ENCODE results near the gene GLRX. TPM values are rescaled to one million over a fixed set of nuclear protein-coding genes. Genes with fewer than 3 reads are reported as not detected.

The GLRX gene
- total and polyA plus RNA-seq, 10 of the 15 experiments (the other 5 are each of a cell fraction or from before 2014, with no cell fraction given): 63.0 to 366 (median 186) TPM

GRCh38 chr5:95823738-95824609, 1.4 kb upstream of the GLRX start (continued):
- TF ChIP-seq HDAC6 (IDR thresholded peaks at IDR 0.05; ENCODE audit: unreplicated experiment): no peak
- 0 out of 2 replicates have a peak, but pooled peaks have one; percentile 7 for TF ChIP-seq LARP7 (IDR thresholded peaks at IDR 0.05)
- no peak for TF ChIP-seq RCOR1 (conservative IDR thresholded peaks at IDR 0.05; ENCODE audit: low read depth, low read length)
- TF ChIP-seq ATF2 (IDR thresholded peaks at IDR 0.05; ENCODE audit: low read length): no peak
- peak; percentile 17 for TF ChIP-seq SKIL (IDR thresholded peaks at IDR 0.05; ENCODE audit: low read depth, poor library complexity, severe bottlenecking)
- TF ChIP-seq CBX5 (IDR thresholded peaks at IDR 0.05; ENCODE audit: low read depth): no peak
- TF ChIP-seq ZBTB11 (CRISPR knock-in tag; IDR thresholded peaks at IDR 0.05): no peak
- TF ChIP-seq POLR2AphosphoS5 (IDR thresholded peaks at IDR 0.05; ENCODE audit: low read length): no peak; the same call in 1 of the 2 replicates
- TF ChIP-seq HDGF (IDR thresholded peaks at IDR 0.05): peak; percentile 76
- no peak for TF ChIP-seq ZNF622 (IDR thresholded peaks at IDR 0.05)
- no peak for TF ChIP-seq SREBF2 (IDR thresholded peaks at IDR 0.05; ENCODE audit: low read length)
- TF ChIP-seq TBL1XR1 (IDR thresholded peaks at IDR 0.05; ENCODE audit: low read depth, low read length): no peak
- TF ChIP-seq RUNX3 (IDR thresholded peaks at IDR 0.05; ENCODE audit: low read length): peak; percentile 63
- TF ChIP-seq MYC (IDR thresholded peaks at IDR 0.05; ENCODE audit: insufficient read depth, insufficient read length, insufficient replicate concordance, low read length, severe bottlenecking): no peak
- no peak for TF ChIP-seq CHD2 (IDR thresholded peaks at IDR 0.05; ENCODE audit: borderline replicate concordance, low read depth, low read length)
- TF ChIP-seq CBX3 (IDR thresholded peaks at IDR 0.05; ENCODE audit: borderline replicate concordance, low read depth): no peak
- no peak for TF ChIP-seq ZBED1 (IDR thresholded peaks at IDR 0.05; ENCODE audit: borderline replicate concordance)
- no peak; the same call in 1 of the 2 replicates for TF ChIP-seq TAF1 (IDR thresholded peaks at IDR 0.05; ENCODE audit: borderline replicate concordance, low read depth, low read length)
- TF ChIP-seq MEF2B (IDR thresholded peaks at IDR 0.05; ENCODE audit: partially characterized antibody, poor library complexity, severe bottlenecking): no peak
- no peak for TF ChIP-seq KDM1A (IDR thresholded peaks at IDR 0.05; ENCODE audit: borderline replicate concordance)
- no peak for TF ChIP-seq ZNF24 (IDR thresholded peaks at IDR 0.05)
- 0 out of 2 replicates have a peak, but pooled peaks have one; percentile 17 for TF ChIP-seq PKNOX1 (IDR thresholded peaks at IDR 0.05)
